HL-60 (cell line): ENCODE results near the gene WNT6.

Experiments
- CTCF ChIP-seq: IDR thresholded peaks from one replicate; pipeline ENCODE4 v1.5.1; 2011; ENCODE audit warnings: low read length, control low read depth, inconsistent platforms; ENCODE audit not compliant: insufficient read depth
- GABPA ChIP-seq: IDR thresholded peaks from 2 replicates; pipeline ENCODE4 v1.6.1; 2012; ENCODE audit warnings: low read depth
- POLR2AphosphoS5 ChIP-seq: IDR thresholded peaks from 2 replicates; pipeline ENCODE4 v1.6.1; 2012; ENCODE audit warnings: low read depth
- REST ChIP-seq: IDR thresholded peaks from 2 replicates; pipeline ENCODE4 v1.6.1; 2012; ENCODE audit warnings: low read depth; ENCODE audit not compliant: insufficient replicate concordance
- SPI1 ChIP-seq: IDR thresholded peaks from 2 replicates; pipeline ENCODE4 v1.6.1; 2012; ENCODE audit warnings: low read depth, mild to moderate bottlenecking, borderline replicate concordance

- no peak for TF ChIP-seq CTCF
- TF ChIP-seq POLR2AphosphoS5: no peak
- no peak for TF ChIP-seq GABPA
- no peak for TF ChIP-seq REST
- TF ChIP-seq SPI1: no peak
Observed at GRCh38 chr2:218878486-218878885, 18.9 kb downstream of the WNT6 start.
